ENCODE results near the gene SETD7.

DNA sequence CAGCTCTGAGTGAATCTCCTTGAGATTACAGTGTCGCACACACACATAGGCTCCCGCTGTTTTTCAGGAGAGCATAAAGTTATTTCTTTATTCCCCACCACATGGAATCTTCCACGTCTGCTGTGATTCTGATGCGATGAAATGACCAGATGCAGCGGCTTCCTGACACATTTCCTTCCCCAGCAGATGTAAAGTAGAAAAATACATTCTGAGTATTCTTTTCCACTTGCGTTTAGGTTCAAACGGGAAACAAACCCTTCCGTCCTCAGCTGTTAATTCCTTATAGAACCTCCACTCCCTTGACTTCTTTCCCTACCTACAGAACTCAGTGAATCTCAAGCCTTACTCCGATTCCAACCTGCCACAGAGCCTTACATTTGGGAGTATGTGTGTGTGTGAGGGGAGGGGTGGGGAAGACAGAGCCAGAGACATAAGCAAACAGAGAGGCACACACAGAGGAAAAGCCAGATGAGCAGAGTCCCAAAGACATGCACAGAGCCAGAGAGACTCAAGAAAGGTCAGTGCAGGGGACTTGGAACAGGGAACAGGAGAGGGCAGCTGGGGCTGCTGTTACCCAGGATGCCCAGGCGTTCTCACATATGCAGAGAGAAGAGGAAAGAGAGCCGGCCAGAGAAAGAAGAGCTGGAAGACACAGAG is 47.3 kb downstream of the SETD7 start:
- TF ChIP-seq, protein P1, sequence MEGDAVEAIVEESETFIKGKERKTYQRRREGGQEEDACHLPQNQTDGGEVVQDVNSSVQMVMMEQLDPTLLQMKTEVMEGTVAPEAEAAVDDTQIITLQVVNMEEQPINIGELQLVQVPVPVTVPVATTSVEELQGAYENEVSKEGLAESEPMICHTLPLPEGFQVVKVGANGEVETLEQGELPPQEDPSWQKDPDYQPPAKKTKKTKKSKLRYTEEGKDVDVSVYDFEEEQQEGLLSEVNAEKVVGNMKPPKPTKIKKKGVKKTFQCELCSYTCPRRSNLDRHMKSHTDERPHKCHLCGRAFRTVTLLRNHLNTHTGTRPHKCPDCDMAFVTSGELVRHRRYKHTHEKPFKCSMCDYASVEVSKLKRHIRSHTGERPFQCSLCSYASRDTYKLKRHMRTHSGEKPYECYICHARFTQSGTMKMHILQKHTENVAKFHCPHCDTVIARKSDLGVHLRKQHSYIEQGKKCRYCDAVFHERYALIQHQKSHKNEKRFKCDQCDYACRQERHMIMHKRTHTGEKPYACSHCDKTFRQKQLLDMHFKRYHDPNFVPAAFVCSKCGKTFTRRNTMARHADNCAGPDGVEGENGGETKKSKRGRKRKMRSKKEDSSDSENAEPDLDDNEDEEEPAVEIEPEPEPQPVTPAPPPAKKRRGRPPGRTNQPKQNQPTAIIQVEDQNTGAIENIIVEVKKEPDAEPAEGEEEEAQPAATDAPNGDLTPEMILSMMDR (conservative IDR thresholded peaks at IDR 0.05; ENCODE audit: low read depth, low read length): no peak
- no peak for TF ChIP-seq EZH2 (IDR thresholded peaks at IDR 0.05; ENCODE audit: borderline replicate concordance, low read depth, low read length, poor library complexity, severe bottlenecking)

All from A673 (cell line).